DMS 273 treated with DMSO at 0.1 percent for 48 hours (cell line): ENCODE measurements around the gene MEX3B.
"Not testable (repeated sequence)": the region's sequence is repeated elsewhere in the genome, so short reads cannot be mapped to it uniquely, and the experiment has no call there.

Source experiments
- DNase-seq: peaks from one replicate; lab custom pipeline; 2025; lab: John Stamatoyannopoulos, UW

The MEX3B gene

GRCh38 chr15:82005239-82005638 lies 40.6 kb downstream of the MEX3B start:
- no peak for DNase-seq

- no peak for DNase-seq
These were observed 41.9 kb downstream of the MEX3B start for GRCh38 chr15:82003916-82004315.

- DNase-seq = not testable (repeated sequence)
These were observed 50.7 kb downstream of the MEX3B start for GRCh38 chr15:81995081-81995480.

GRCh38 chr15:81992523-81992922 lies 53.3 kb downstream of the MEX3B start:
- no peak for DNase-seq
